ENCODE measurements around the gene LRP5. TPM values are rescaled to one million over a fixed set of nuclear protein-coding genes. Genes with fewer than 3 reads are reported as not detected.

Gene LRP5
- total RNA-seq, 1 donor from 2014 or later: 162 TPM

GRCh38 chr11:68412593-68413475, 100.4 kb downstream of the LRP5 start:
- TF ChIP-seq CTCF (IDR thresholded peaks at IDR 0.05): no peak
- Mint-ChIP-seq H3K4me1 (ENCODE audit: unreplicated experiment) (no peaks in the 10 kb centered on the region), H3K27ac (ENCODE audit: unreplicated experiment) (no peak overlapping the region), H3K27me3 (ENCODE audit: unreplicated experiment) (no peaks in the 10 kb centered on the region), H3K9me3 (ENCODE audit: unreplicated experiment) (no peaks in the 10 kb centered on the region), H3K36me3 (ENCODE audit: unreplicated experiment) (peaks cover 42% of the 10 kb centered on the region), H3K4me3 (ENCODE audit: unreplicated experiment) (no peak overlapping the region)
- DNase-seq (ENCODE audit: extremely low spot score, unreplicated experiment): no peak

GRCh38 chr11:68413591-68413999, 101.2 kb downstream of the LRP5 start:
- Mint-ChIP-seq H3K4me3 (ENCODE audit: unreplicated experiment) (no peak overlapping the region), H3K4me1 (ENCODE audit: unreplicated experiment) (no peaks in the 10 kb centered on the region), H3K27ac (ENCODE audit: unreplicated experiment) (no peak overlapping the region), H3K27me3 (ENCODE audit: unreplicated experiment) (no peaks in the 10 kb centered on the region), H3K9me3 (ENCODE audit: unreplicated experiment) (no peaks in the 10 kb centered on the region), H3K36me3 (ENCODE audit: unreplicated experiment) (peaks cover 42% of the 10 kb centered on the region)
- no peak for DNase-seq (ENCODE audit: extremely low spot score, unreplicated experiment)
- TF ChIP-seq CTCF (IDR thresholded peaks at IDR 0.05): no peak

GRCh38 chr11:68414496-68415221, 102.3 kb downstream of the LRP5 start:
- Mint-ChIP-seq H3K4me1 (ENCODE audit: unreplicated experiment) (no peaks in the 10 kb centered on the region), H3K27me3 (ENCODE audit: unreplicated experiment) (no peaks in the 10 kb centered on the region), H3K4me3 (ENCODE audit: unreplicated experiment) (no peak overlapping the region), H3K9me3 (ENCODE audit: unreplicated experiment) (no peaks in the 10 kb centered on the region), H3K27ac (ENCODE audit: unreplicated experiment) (no peak overlapping the region), H3K36me3 (ENCODE audit: unreplicated experiment) (peaks cover 42% of the 10 kb centered on the region)
- no peak for TF ChIP-seq CTCF (IDR thresholded peaks at IDR 0.05)
- no peak for DNase-seq (ENCODE audit: extremely low spot score, unreplicated experiment)

GRCh38 chr11:68416070-68416578, 103.7 kb downstream of the LRP5 start:
- Mint-ChIP-seq H3K4me1 (ENCODE audit: unreplicated experiment) (no peaks in the 10 kb centered on the region), H3K27ac (ENCODE audit: unreplicated experiment) (no peak overlapping the region), H3K27me3 (ENCODE audit: unreplicated experiment) (no peaks in the 10 kb centered on the region), H3K4me3 (ENCODE audit: unreplicated experiment) (no peak overlapping the region), H3K36me3 (ENCODE audit: unreplicated experiment) (peaks cover 48% of the 10 kb centered on the region), H3K9me3 (ENCODE audit: unreplicated experiment) (no peaks in the 10 kb centered on the region)
- TF ChIP-seq CTCF (IDR thresholded peaks at IDR 0.05): no peak
- DNase-seq (ENCODE audit: extremely low spot score, unreplicated experiment): no peak

- no peak for TF ChIP-seq CTCF (IDR thresholded peaks at IDR 0.05)
- peaks cover 39% of the 10 kb centered on the region for H3K36me3 Mint-ChIP-seq (ENCODE audit: unreplicated experiment)
- H3K4me1 Mint-ChIP-seq (ENCODE audit: unreplicated experiment): no peaks in the 10 kb centered on the region
- H3K9me3 Mint-ChIP-seq (ENCODE audit: unreplicated experiment): no peaks in the 10 kb centered on the region
- H3K27ac Mint-ChIP-seq (ENCODE audit: unreplicated experiment): no peak overlapping the region
- no peaks in the 10 kb centered on the region for H3K27me3 Mint-ChIP-seq (ENCODE audit: unreplicated experiment)
- no peak overlapping the region for H3K4me3 Mint-ChIP-seq (ENCODE audit: unreplicated experiment)
- no peak for DNase-seq (ENCODE audit: extremely low spot score, unreplicated experiment)
Observed at GRCh38 chr11:68418648-68419047, 106.3 kb downstream of the LRP5 start.

All from osteocyte (in vitro differentiated cells).